ENCODE results near the gene RNF121.
A peak's percentile ranks its signal among the peaks of the same experiment; 100 is the strongest.

RNF121 gene

GRCh38 chr11:71976551-71976950, 47.7 kb downstream of the RNF121 start:
- H3K27ac ChIP-seq: no peak overlapping the region
- peaks cover 0 to 9% (median 4%) of the 10 kb centered on the region in 10 experiments; a peak in 9 of 20 replicates for H3K4me1 ChIP-seq
- TF ChIP-seq Cebpa-rat (IDR thresholded peaks at IDR 0.05): no peak
- H3K36me3 ChIP-seq: peaks cover 11 to 56% (median 31%) of the 10 kb centered on the region in 11 experiments; a peak in 20 of 22 replicates
- no peaks in the 10 kb centered on the region for H3K9me3 ChIP-seq (replicated peaks in 1 of 11)
- H4K20me1 ChIP-seq: peaks cover 0 to 11% (median 0%) of the 10 kb centered on the region in 11 experiments; a peak in 5 of 22 replicates
- no peak overlapping the region; a peak in 1 of 22 replicates for H3K9ac ChIP-seq
- H3K4me3 ChIP-seq: no peak overlapping the region
- no peak overlapping the region for H3K4me2 ChIP-seq
- H3K27me3 ChIP-seq: no peaks in the 10 kb centered on the region

- no peak for TF ChIP-seq Cebpa-rat (IDR thresholded peaks at IDR 0.05)
- H3K9ac ChIP-seq: no peak overlapping the region; a peak in 2 of 22 replicates
- H3K27ac ChIP-seq: no peak overlapping the region
- no peaks in the 10 kb centered on the region for H3K27me3 ChIP-seq
- H3K4me3 ChIP-seq: no peak overlapping the region
- H4K20me1 ChIP-seq: peaks cover 0 to 11% (median 0%) of the 10 kb centered on the region in 11 experiments; a peak in 5 of 22 replicates
- H3K9me3 ChIP-seq (replicated peaks in 1 of 11): no peaks in the 10 kb centered on the region
- H3K36me3 ChIP-seq: peaks cover 6 to 57% (median 30%) of the 10 kb centered on the region in 11 experiments; a peak in 20 of 22 replicates
- peaks cover 0 to 9% (median 4%) of the 10 kb centered on the region in 10 experiments; a peak in 9 of 20 replicates for H3K4me1 ChIP-seq
- no peak overlapping the region for H3K4me2 ChIP-seq
These were observed 48.2 kb downstream of the RNF121 start for GRCh38 chr11:71977090-71977489.

- peaks cover 0 to 9% (median 4%) of the 10 kb centered on the region in 10 experiments; a peak in 9 of 20 replicates for H3K4me1 ChIP-seq
- H3K9me3 ChIP-seq (replicated peaks in 1 of 11): no peaks in the 10 kb centered on the region
- H3K36me3 ChIP-seq: peaks cover 3 to 57% (median 29%) of the 10 kb centered on the region in 11 experiments; a peak in 18 of 22 replicates
- H3K4me2 ChIP-seq: peak overlapping the region in 4 of 11 experiments; percentile 27 to 63 (median 45); a peak in 7 of 22 replicates
- no peak overlapping the region for H3K4me3 ChIP-seq
- H3K9ac ChIP-seq: no peak overlapping the region
- peaks cover 0 to 11% (median 0%) of the 10 kb centered on the region in 11 experiments; a peak in 5 of 22 replicates for H4K20me1 ChIP-seq
- no peaks in the 10 kb centered on the region for H3K27me3 ChIP-seq
- H3K27ac ChIP-seq: no peak overlapping the region
- TF ChIP-seq Cebpa-rat (IDR thresholded peaks at IDR 0.05): no peak
These were observed 49.0 kb downstream of the RNF121 start for GRCh38 chr11:71977743-71978418.

DNA sequence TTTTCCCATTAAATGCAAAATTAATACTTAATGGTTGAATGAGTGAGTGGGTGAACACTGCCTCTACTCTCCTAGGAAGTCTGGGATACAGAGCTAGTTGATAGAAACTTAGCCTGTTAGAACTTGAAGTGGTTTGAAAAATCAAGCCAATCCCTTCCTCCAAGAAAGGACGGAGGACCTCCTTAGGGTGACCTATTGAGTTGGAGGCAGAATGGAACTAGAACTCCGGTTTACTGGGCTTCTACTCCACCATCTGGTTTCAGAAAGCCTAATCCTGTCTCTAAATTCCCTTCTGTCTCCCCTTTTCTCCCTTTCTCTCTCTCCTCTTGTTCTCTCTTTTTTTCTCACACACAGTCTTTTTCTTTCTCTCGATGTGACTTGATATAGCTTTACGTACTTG, 50.2 kb downstream of the RNF121 start:
- Histone ChIP-seq H3K27me3 (no peaks in the 10 kb centered on the region), H3K4me3 (no peak overlapping the region), H3K9ac (peak overlapping the region in 1 of 11 experiments; percentile 34; a peak in 1 of 22 replicates), H3K4me1 (peaks cover 0 to 9% (median 4%) of the 10 kb centered on the region in 10 experiments; a peak in 9 of 20 replicates), H3K27ac (no peak overlapping the region), H3K9me3 (replicated peaks in 1 of 11) (no peaks in the 10 kb centered on the region), H3K36me3 (peaks cover 9 to 66% (median 36%) of the 10 kb centered on the region in 11 experiments; a peak in 21 of 22 replicates), H3K4me2 (no peak overlapping the region), H4K20me1 (peaks cover 0 to 11% (median 0%) of the 10 kb centered on the region in 11 experiments; a peak in 5 of 22 replicates)
- no peak for TF ChIP-seq Cebpa-rat (IDR thresholded peaks at IDR 0.05)

- peaks cover 0 to 9% (median 4%) of the 10 kb centered on the region in 10 experiments; a peak in 9 of 20 replicates for H3K4me1 ChIP-seq
- H3K9me3 ChIP-seq (replicated peaks in 1 of 11): no peaks in the 10 kb centered on the region
- H3K4me3 ChIP-seq: no peak overlapping the region
- peaks cover 0 to 11% (median 0%) of the 10 kb centered on the region in 11 experiments; a peak in 5 of 22 replicates for H4K20me1 ChIP-seq
- H3K36me3 ChIP-seq: peaks cover 9 to 68% (median 39%) of the 10 kb centered on the region in 11 experiments; a peak in 21 of 22 replicates
- no peaks in the 10 kb centered on the region for H3K27me3 ChIP-seq
- H3K4me2 ChIP-seq: no peak overlapping the region
- H3K27ac ChIP-seq: no peak overlapping the region
- peak overlapping the region in 2 of 11 experiments; percentile 31 to 34; a peak in 1 of 22 replicates for H3K9ac ChIP-seq
- TF ChIP-seq Cebpa-rat (IDR thresholded peaks at IDR 0.05): no peak
These were observed 50.8 kb downstream of the RNF121 start for GRCh38 chr11:71979602-71980001.

DNA sequence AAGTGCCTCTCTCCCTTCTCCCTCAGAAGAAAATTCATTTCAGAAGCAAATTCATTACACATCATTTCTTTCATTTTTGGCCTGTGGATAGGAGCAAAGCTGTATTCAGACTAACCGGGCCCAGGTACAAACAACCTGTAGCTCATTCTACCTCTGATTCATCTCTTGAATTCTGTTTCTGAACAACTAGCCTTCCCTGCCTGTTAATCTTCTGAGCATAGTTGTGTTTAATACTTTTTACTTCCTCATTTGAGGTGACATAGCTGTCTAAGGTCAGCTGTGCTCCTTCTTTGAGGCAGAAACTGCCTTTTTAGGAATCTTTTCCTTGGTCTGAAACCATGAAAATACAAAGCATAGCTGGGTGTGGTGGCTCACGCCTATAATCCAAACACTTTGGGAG, 57.3 kb downstream of the RNF121 start:
- Histone ChIP-seq H3K9me3 (replicated peaks in 1 of 11) (no peaks in the 10 kb centered on the region), H3K9ac (peak overlapping the region in 1 of 11 experiments; percentile 0; a peak in 1 of 22 replicates), H3K27ac (peak overlapping the region in 2 of 11 experiments; percentile 34 to 46; a peak in 4 of 22 replicates), H3K4me1 (peaks cover 0 to 33% (median 7%) of the 10 kb centered on the region in 10 experiments; a peak in 12 of 20 replicates), H3K4me2 (peak overlapping the region in 4 of 11 experiments; percentile 26 to 72 (median 54); a peak in 7 of 22 replicates), H4K20me1 (0 out of 22 replicates have a peak, but pooled peaks cover 0 to 6% (median 0%) of the 10 kb centered on the region in 11 experiments), H3K4me3 (no peak overlapping the region), H3K27me3 (no peaks in the 10 kb centered on the region), H3K36me3 (peaks cover 22 to 75% (median 49%) of the 10 kb centered on the region in 11 experiments; a peak in 21 of 22 replicates)
- no peak for TF ChIP-seq Cebpa-rat (IDR thresholded peaks at IDR 0.05)

- Histone ChIP-seq H3K27ac (no peak overlapping the region), H3K36me3 (peaks cover 22 to 68% (median 46%) of the 10 kb centered on the region in 11 experiments; a peak in 21 of 22 replicates), H4K20me1 (0 out of 22 replicates have a peak, but pooled peaks cover 0 to 6% (median 0%) of the 10 kb centered on the region in 11 experiments), H3K4me1 (peaks cover 0 to 46% (median 17%) of the 10 kb centered on the region in 10 experiments; a peak in 14 of 20 replicates), H3K27me3 (no peaks in the 10 kb centered on the region), H3K4me2 (no peak overlapping the region), H3K9me3 (replicated peaks in 1 of 11) (no peaks in the 10 kb centered on the region), H3K4me3 (no peak overlapping the region), H3K9ac (no peak overlapping the region)
- TF ChIP-seq Cebpa-rat (IDR thresholded peaks at IDR 0.05): no peak
These were observed 58.7 kb downstream of the RNF121 start for GRCh38 chr11:71987521-71987920.

DNA sequence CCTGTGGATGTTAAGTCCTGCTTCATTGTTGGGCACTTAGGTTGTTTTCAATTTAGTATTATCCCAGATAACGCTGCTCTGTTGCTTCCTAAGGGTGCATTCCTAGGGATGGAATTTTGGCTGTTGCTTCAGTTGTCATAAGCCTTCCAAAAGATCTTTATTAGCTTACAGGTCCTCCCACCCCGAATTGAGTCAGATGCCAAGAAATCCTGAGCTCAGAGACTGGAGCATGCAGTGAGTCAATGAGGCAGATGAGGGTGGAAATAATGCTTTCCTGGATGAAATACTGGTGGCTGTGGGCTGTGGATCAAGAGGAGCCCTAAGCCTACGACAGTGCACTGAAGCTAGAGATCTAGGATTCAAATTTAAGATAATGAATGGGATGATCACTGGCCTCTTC, 59.2 kb downstream of the RNF121 start:
- TF ChIP-seq Cebpa-rat (IDR thresholded peaks at IDR 0.05): no peak
- Histone ChIP-seq H3K4me3 (no peak overlapping the region), H3K36me3 (peaks cover 21 to 63% (median 41%) of the 10 kb centered on the region in 11 experiments; a peak in 21 of 22 replicates), H4K20me1 (0 out of 22 replicates have a peak, but pooled peaks cover 0 to 6% (median 0%) of the 10 kb centered on the region in 11 experiments), H3K27ac (no peak overlapping the region), H3K9ac (no peak overlapping the region), H3K27me3 (no peaks in the 10 kb centered on the region), H3K4me2 (no peak overlapping the region), H3K4me1 (peaks cover 0 to 51% (median 17%) of the 10 kb centered on the region in 10 experiments; a peak in 14 of 20 replicates), H3K9me3 (replicated peaks in 1 of 11) (0 out of 22 replicates have a peak, but pooled peaks cover 0 to under 1% (median 0%) of the 10 kb centered on the region in 11 experiments)
